B cell (primary cell): ENCODE results near the gene TENM4.

Experiments
- EZH2 ChIP-seq: IDR thresholded peaks from 2 replicates; pipeline ENCODE4 v1.6.1; 2012; ENCODE audit warnings: borderline replicate concordance, low read depth, mild to moderate bottlenecking, moderate library complexity, low read length; ENCODE audit not compliant: insufficient read depth, poor library complexity, severe bottlenecking
- TF ChIP-seq, protein P1 (sequence below): fragments of 200-600 bp; IDR thresholded peaks from one replicate; pipeline ENCODE4 v1.8.0; 2022; ENCODE audit warnings: antibody characterized with exemption, mild to moderate bottlenecking

DNA sequence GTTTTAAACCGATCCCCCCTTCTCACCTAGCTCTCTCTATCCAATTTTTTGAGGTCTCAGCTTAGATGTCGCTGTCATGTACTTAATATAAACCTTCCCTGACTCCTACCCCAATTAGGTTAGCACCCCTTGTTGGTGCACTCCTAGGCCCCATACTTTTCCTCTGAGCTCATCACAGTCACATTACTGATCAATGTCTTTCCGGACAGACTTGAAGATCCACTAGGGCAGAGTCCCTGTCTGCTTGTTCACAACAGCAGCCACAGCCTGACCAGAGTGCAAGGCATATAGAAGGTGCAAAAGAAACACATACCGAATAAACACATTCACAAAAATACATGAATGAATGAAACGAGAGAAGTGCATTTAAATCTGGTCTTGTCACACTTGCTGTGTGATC is 605.2 kb downstream of the TENM4 start:
- TF ChIP-seq, protein P1, sequence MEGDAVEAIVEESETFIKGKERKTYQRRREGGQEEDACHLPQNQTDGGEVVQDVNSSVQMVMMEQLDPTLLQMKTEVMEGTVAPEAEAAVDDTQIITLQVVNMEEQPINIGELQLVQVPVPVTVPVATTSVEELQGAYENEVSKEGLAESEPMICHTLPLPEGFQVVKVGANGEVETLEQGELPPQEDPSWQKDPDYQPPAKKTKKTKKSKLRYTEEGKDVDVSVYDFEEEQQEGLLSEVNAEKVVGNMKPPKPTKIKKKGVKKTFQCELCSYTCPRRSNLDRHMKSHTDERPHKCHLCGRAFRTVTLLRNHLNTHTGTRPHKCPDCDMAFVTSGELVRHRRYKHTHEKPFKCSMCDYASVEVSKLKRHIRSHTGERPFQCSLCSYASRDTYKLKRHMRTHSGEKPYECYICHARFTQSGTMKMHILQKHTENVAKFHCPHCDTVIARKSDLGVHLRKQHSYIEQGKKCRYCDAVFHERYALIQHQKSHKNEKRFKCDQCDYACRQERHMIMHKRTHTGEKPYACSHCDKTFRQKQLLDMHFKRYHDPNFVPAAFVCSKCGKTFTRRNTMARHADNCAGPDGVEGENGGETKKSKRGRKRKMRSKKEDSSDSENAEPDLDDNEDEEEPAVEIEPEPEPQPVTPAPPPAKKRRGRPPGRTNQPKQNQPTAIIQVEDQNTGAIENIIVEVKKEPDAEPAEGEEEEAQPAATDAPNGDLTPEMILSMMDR: no peak
- no peak for TF ChIP-seq EZH2
